GOT3 (cell line): ENCODE data around the gene RPL29.

Source experiments
- DNase-seq: peaks from one replicate; lab custom pipeline; 2025; ENCODE audit warnings: mixed read lengths; lab: John Stamatoyannopoulos, UW

The RPL29 gene

GRCh38 chr3:51962854-51963530, 32.7 kb downstream of the RPL29 start:
- DNase-seq, result no peak

- DNase-seq, result no peak
Measured at GRCh38 chr3:51961602-51962569, 33.8 kb downstream of the RPL29 start.

DNA sequence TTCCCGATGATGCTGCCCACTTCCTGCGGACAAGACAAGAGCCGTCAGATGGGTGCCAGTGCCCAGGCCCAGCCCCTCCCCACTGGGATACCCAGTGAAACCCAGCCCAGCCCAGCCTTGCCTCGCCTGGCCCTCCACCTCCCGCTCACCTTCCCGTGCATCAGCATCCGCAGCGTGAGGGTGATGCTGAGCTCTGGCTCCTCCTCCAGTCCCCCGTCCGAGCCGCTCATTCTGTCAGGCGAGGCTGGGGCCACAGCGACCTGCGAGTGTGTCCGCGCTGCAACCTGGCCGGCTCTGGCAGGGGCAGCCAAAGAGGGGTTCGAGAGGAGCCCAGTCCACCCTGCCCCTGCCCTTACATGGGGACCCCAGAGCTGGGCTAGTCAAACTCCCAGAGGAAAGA, 34.7 kb downstream of the RPL29 start:
- DNase-seq, result no peak

DNA sequence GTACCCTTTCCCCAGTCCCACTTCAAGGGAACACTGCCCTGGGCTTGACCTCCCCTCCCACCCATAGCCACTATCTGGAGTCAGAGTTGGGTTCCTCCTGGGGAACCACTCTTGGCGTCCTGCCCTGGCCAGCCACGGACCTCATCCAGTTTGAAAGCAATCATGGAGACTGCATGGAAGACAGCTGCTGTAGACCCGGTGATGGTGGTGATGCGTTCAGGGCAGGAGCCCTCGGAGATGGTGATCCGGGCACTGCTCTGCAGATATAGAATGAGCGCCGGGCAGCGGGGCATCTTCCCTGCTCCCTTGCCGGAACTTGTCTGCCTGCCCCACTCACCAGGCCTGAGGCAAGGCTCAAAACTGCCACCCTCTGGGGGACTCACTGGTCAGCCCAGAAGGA, 35.3 kb downstream of the RPL29 start:
- DNase-seq, result no peak

GRCh38 chr3:51959651-51960050, 36.0 kb downstream of the RPL29 start:
- DNase-seq, result no peak

GRCh38 chr3:51958603-51959521, 36.8 kb downstream of the RPL29 start:
- DNase-seq, result no peak

- DNase-seq, result no peak
Measured at GRCh38 chr3:51957520-51958205, 38.0 kb downstream of the RPL29 start.

- no peak for DNase-seq
Measured at GRCh38 chr3:51955893-51956770, 39.6 kb downstream of the RPL29 start.

GRCh38 chr3:51955175-51955892, 40.4 kb downstream of the RPL29 start, which contains the start of gene GPR62:
Gene GPR62, plus strand, starts transcription at chr3:51955381. Its CDS starts 272 bp downstream, at chr3:51955653.
- no peak for DNase-seq

GRCh38 chr3:51954713-51955112, 41.0 kb downstream of the RPL29 start:
- DNase-seq, result no peak

DNA sequence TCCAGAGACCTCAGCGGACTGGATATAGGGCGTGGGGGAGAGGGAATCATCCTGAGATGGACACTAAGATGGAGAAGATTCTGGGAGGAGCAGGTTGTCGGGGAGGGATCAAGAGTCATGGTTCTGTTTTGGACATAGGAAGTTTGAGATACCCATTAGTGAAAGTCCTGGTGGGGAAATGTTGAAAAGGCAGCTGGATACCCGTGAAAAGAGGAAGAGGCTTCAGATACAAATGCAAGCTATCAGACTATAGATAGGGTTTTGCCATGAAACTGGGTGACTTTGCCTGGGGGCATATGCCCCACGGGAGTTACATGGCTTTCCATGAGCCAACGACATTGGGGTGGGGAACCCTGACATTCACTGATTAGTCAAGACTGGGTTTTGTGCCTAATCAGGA, 41.6 kb downstream of the RPL29 start:
- no peak for DNase-seq

GRCh38 chr3:51953445-51953844, 42.2 kb downstream of the RPL29 start:
- no peak for DNase-seq

DNA sequence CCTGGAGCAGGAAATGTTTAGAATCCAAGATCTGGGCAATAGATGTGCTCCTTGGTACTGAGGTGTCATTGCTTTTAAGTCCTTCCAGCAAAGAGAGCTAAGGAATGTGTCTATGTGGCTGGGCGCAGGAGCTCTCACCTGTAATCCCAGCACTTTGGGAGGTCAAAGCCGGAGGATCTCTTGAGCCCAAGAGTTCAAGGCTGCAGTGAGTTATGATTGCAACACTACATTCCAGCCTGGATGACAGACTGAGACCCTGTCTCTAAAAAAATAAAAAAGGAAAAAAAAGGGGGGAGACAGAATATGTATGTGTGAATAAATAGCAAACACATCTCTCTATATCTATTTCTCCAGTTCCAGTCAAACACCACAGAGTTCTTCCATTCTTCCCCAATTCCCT, 44.8 kb downstream of the RPL29 start:
- no peak for DNase-seq

- DNase-seq, result no peak
Measured at GRCh38 chr3:51949121-51949520, 46.6 kb downstream of the RPL29 start.

DNA sequence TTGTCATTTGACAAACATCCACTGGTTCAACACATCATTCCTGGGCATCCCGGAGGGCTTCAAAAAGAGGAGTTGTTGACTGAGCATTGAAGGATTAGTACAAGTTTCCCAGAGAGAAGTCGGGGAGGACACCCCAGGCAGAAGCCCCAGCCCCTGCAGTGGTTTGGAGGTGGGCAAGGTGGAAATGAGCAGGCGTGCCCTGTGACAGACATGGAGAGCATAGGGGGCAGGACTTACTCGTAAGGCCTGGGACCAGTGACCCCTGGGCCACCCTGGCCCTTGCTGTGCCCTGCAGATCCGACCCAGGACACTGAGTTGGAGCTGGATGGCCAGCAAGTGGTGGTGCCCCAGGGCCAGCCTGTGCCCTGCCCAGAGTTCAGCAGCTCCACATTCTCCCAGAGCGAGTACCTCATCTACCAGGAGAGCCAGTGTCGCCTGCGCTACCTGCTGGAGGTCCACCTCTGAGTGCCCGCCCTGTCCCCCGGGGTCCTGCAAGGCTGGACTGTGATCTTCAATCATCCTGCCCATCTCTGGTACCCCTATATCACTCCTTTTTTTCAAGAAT, 47.6 kb downstream of the RPL29 start:
- no peak for DNase-seq

DNA sequence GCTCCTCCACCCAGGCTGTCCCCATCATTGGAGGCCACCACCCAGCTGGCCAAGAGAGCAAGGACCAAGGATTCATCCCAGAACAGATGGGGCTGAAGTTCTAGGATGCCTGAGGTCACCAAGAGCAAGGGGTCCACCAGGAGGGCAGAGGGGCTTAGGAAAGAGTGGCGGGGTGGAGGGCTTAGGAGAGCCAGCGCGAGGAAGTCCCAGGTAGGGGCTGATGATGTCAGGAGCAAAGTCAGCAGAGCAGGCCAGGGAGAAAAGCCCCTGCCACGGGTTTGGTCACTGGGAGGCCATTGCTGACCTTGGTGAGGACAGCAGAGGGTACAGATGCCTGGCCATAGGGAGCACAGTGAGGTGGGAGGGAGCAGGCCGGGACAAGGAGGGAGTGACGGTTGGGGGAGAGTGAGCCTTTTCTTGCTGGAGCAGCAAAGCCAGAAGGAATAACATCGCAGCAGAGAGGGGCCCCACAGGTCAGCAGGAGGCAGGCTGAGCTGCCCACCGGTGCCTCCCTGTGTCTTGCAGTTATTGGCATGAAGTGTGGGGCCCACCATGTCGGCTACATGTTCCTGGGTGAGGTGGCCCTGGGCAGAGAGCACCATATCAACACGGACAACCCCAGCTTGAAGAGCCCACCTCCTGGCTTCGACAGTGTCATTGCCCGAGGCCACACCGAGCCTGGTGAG, 48.3 kb downstream of the RPL29 start:
- no peak for DNase-seq

DNA sequence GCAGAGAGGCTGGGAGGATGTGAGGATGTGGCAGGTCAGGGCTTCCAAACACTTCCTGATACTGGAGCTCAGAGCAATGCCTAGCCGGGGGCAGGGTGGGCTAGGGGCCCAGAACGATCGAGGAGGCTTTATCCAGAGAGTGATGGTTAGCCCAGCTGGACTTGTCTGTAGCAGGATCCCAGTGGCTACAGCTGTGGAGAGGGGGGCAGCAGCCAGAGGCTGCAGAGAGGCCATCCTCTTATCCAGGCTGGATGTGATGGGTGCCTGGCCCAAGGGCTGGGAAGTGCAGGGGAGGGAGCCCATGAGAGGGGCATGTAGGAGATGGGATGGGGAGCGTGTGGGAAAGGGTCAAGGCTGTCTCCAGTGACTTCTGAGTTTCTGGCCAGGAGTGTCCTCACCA, 48.9 kb downstream of the RPL29 start:
- DNase-seq, result no peak

DNA sequence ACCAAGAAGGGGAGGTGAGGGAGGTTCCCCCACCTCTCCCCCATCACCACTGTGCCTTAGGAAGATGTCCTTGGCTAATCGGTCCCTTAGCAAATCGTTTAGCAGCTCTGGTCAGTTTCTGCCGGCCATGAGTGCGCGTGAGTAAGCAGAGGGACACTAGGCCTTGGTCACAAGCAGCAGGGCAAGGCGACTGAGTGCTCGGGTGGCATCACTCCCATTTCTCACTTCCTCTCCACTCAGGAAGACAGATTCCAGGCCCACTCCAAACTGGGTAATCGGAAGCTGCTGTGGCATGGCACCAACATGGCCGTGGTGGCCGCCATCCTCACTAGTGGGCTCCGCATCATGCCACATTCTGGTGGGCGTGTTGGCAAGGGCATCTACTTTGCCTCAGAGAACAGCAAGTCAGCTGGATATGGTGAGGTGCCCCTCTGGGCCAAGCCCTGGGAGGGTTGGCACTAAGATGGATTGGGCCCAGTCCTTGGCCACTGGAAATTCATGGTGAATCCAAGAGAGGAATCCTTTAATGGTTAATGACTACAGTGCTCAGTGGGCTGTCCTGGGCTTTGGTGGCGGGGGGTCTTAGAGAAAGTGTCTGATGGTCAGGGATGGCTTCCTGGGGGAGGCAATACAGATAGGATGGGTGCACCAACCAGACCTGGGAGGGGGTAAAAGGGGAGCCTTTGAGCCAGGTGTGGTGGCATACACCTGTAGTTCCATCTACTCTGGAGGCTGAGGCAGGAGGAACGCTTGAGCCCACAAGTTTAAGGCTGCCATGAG, 49.6 kb downstream of the RPL29 start:
- no peak for DNase-seq
